A549 (cell line): ENCODE measurements around the gene HRH1. TPM values are rescaled to one million over a fixed set of nuclear protein-coding genes. Genes with fewer than 3 reads are reported as not detected.

Experiments used
- ATAC-seq, 2 experiments: fragments of 200-7000 bp in 1 of 2; fragments of >200 bp in 1 of 2; cut with Nextera tagmentation in 1 of 2; cut with Tn5 transposase in 1 of 2; 3 replicates each; pipeline versions ENCODE4 v1.8.0 to v1.9.1; 2018 to 2020; ENCODE audit warnings: mild to moderate bottlenecking in 1 of 2, moderate library complexity in 1 of 2
- CTCF ChIA-PET: fragments of 300-600 bp; sonication (Branson Sonifier 250); formaldehyde crosslinking; extraction: SDS; loops from one replicate; lab custom pipeline; 2021; ENCODE audit warnings: antibody characterized with exemption, inconsistent platforms; lab: Yijun Ruan, JAX
- POLR2A ChIA-PET: fragments of 350-600 bp; formaldehyde crosslinking; extraction: SDS; loops from one replicate; lab custom pipeline; 2021; ENCODE audit warnings: antibody characterized with exemption, inconsistent platforms; lab: Yijun Ruan, JAX
- DNase-seq, 2 experiments: peaks; one replicate each; pipeline versions ENCODE4 v3.0.0 to v3.0.0-alpha.2; 2011 to 2016; ENCODE audit warnings: low read depth in 1 of 2, low spot score in 1 of 2
- FAIRE-seq: peaks from 2 replicates; lab custom pipeline; 2011; peaks lifted over from hg19 to GRCh38; lab: Jason Lieb, UNC
- H3K27ac ChIP-seq, 2 experiments: fragments of >200 bp; sonication (Bioruptor Twin); formaldehyde crosslinking; 3 replicates each; pipeline ENCODE4 v1.5.1; 2016 to 2017
- H3K4me1 ChIP-seq: fragments of >200 bp; sonication (Bioruptor Twin); formaldehyde crosslinking; 3 replicates; pipeline ENCODE4 v1.6.1; 2016
- H3K4me2 ChIP-seq: fragments of >200 bp; sonication (Bioruptor Twin); formaldehyde crosslinking; 3 replicates; pipeline ENCODE4 v1.6.1; 2016
- H3K4me3 ChIP-seq: fragments of >200 bp; sonication (Bioruptor Twin); formaldehyde crosslinking; 3 replicates; pipeline ENCODE4 v1.5.1; 2016
- H3K9me3 ChIP-seq: fragments of >200 bp; sonication (Bioruptor Twin); formaldehyde crosslinking; 3 replicates; pipeline ENCODE4 v1.6.1; 2016
- BCL3 ChIP-seq: fragments of >200 bp; sonication (Bioruptor Twin); formaldehyde crosslinking; IDR thresholded peaks from 3 replicates; pipeline ENCODE4 v1.6.1; 2016
- CBX2 ChIP-seq: fragments of 200-600 bp; sonication (generic); IDR thresholded peaks from 2 replicates; pipeline ENCODE4 v1.6.1; 2016; ENCODE audit warnings: low read depth, mild to moderate bottlenecking, borderline replicate concordance
- CBX8 ChIP-seq: fragments of 200-600 bp; sonication (generic); IDR thresholded peaks from 2 replicates; pipeline ENCODE4 v1.6.1; 2016
- CEBPB ChIP-seq, 2 experiments: fragments of >200 bp in 1 of 2; sonication (Bioruptor Twin) in 1 of 2; formaldehyde crosslinking in 1 of 2; IDR thresholded peaks; 2 replicates each; pipeline ENCODE4 v1.6.1; 2012 to 2016
- EHF ChIP-seq: fragments of 250-450 bp; sonication (Bioruptor Pico); IDR thresholded peaks from 2 replicates; pipeline ENCODE4 v1.5.0; 2020; ENCODE audit warnings: mild to moderate bottlenecking
- ELK1 ChIP-seq: fragments of 150-350 bp; IDR thresholded peaks from 2 replicates; pipeline ENCODE4 v1.6.1; 2014; ENCODE audit warnings: low read depth, mild to moderate bottlenecking, low read length
- GATA3 ChIP-seq: IDR thresholded peaks from 2 replicates; pipeline ENCODE4 v1.6.1; 2012; ENCODE audit warnings: borderline replicate concordance
- HDAC2 ChIP-seq: fragments of 200-600 bp; sonication (generic); IDR thresholded peaks from 2 replicates; pipeline ENCODE4 v1.6.1; 2016
- HEYL ChIP-seq: fragments of 250-450 bp; sonication (Bioruptor Pico); IDR thresholded peaks from 2 replicates; pipeline ENCODE4 v1.8.0; 2021; ENCODE audit warnings: mild to moderate bottlenecking, moderate library complexity
- HMGXB4 ChIP-seq: fragments of 250-450 bp; sonication (Bioruptor Pico); IDR thresholded peaks from 2 replicates; pipeline ENCODE4 v1.5.0; 2021; ENCODE audit warnings: mild to moderate bottlenecking, moderate library complexity, borderline replicate concordance
- HOXB13 ChIP-seq: fragments of 250-450 bp; sonication (Bioruptor Pico); IDR thresholded peaks from 2 replicates; pipeline ENCODE4 v1.5.0; 2020; ENCODE audit warnings: low read depth, mild to moderate bottlenecking, moderate library complexity
- HOXB5 ChIP-seq: fragments of 250-450 bp; sonication (Bioruptor Pico); IDR thresholded peaks from 2 replicates; pipeline ENCODE4 v1.5.0; 2020; ENCODE audit warnings: mild to moderate bottlenecking, moderate library complexity
- JUN ChIP-seq, 2 experiments: fragments of >200 bp; sonication (Bioruptor Twin); formaldehyde crosslinking; IDR thresholded peaks; 2 replicates in 1 of 2; 3 replicates in 1 of 2; pipeline ENCODE4 v1.6.1; 2016 to 2017
- JUNB ChIP-seq: fragments of >200 bp; sonication (Bioruptor Twin); formaldehyde crosslinking; IDR thresholded peaks from 2 replicates; pipeline ENCODE4 v1.6.1; 2016
- KDM1A ChIP-seq: fragments of 200-600 bp; sonication (generic); IDR thresholded peaks from 2 replicates; pipeline ENCODE4 v1.6.1; 2016; ENCODE audit warnings: low read depth, mild to moderate bottlenecking
- MAX ChIP-seq: IDR thresholded peaks from 2 replicates; pipeline ENCODE4 v1.6.1; 2012
- MYC ChIP-seq: IDR thresholded peaks from 2 replicates; pipeline ENCODE4 v1.6.1; 2012; ENCODE audit warnings: mild to moderate bottlenecking, inconsistent platforms, low read length, improper control_type of control experiment, borderline replicate concordance
- NFE2L2 ChIP-seq: fragments of 150-350 bp; conservative IDR thresholded peaks from 2 replicates; pipeline ENCODE4 v1.6.1; 2014; ENCODE audit warnings: low read length
- NPAS2 ChIP-seq: fragments of 250-450 bp; sonication (Bioruptor Pico); IDR thresholded peaks from 2 replicates; pipeline ENCODE4 v1.8.0; 2022; ENCODE audit warnings: mild to moderate bottlenecking, moderate library complexity, borderline replicate concordance
- POLR2A ChIP-seq: IDR thresholded peaks from 2 replicates; pipeline ENCODE4 v1.6.1; 2012; ENCODE audit warnings: mild to moderate bottlenecking, low read length
- POLR2AphosphoS2 ChIP-seq: conservative IDR thresholded peaks from 2 replicates; pipeline ENCODE4 v1.6.1; 2012; ENCODE audit warnings: low read length, improper control_type of control experiment, inconsistent platforms
- RAD21 ChIP-seq, 2 experiments: fragments of >200 bp in 1 of 2; sonication (Bioruptor Twin) in 1 of 2; formaldehyde crosslinking in 1 of 2; IDR thresholded peaks in 1 of 2; conservative IDR thresholded peaks in 1 of 2; 2 replicates in 1 of 2; 3 replicates in 1 of 2; pipeline ENCODE4 v1.6.1; 2012 to 2018; ENCODE audit warnings: inconsistent platforms in 1 of 2
- RNF2 ChIP-seq: fragments of 200-600 bp; sonication (generic); IDR thresholded peaks from 2 replicates; pipeline ENCODE4 v1.6.1; 2016; ENCODE audit warnings: low read depth, mild to moderate bottlenecking, antibody characterized with exemption, moderate library complexity, borderline replicate concordance
- TP53 ChIP-seq: fragments of 250-450 bp; sonication (Bioruptor Pico); IDR thresholded peaks from 2 replicates; pipeline ENCODE4 v1.5.0; 2021; ENCODE audit warnings: mild to moderate bottlenecking, moderate library complexity
- ZC3H11A ChIP-seq: fragments of 450-650 bp; IDR thresholded peaks from 2 replicates; pipeline ENCODE4 v1.6.1; 2014; ENCODE audit warnings: antibody characterized with exemption, mild to moderate bottlenecking
- ZFP36 ChIP-seq: fragments of 450-650 bp; IDR thresholded peaks from 2 replicates; pipeline ENCODE4 v1.6.1; 2014; ENCODE audit warnings: borderline replicate concordance; ENCODE audit not compliant: partially characterized antibody
- WGBS: methylation state at CpG from one replicate; pipeline ENCODE4 v1.1.6; 2017; ENCODE audit errors: missing lambda C conversion rate; 5-methylcytosine and 5-hydroxymethylcytosine counted together
- polyA plus RNA-seq, 4 experiments: library from polyadenylated mRNA; depleted of rRNA in 3 of 4; stranded (reverse); fragments of >200 nt; fragmentation: RNase III in 1 of 4; extraction: RNeasy Plus Mini Kit Qiagen cat#74134 plus additional on column Dnase treatment in 1 of 4; gene quantifications; 2 replicates in 3 of 4; 3 replicates in 1 of 4; pipeline ENCODE4 v1.2.3, GENCODE V29; 2011 to 2017
- TF ChIP-seq, protein P1 (sequence below): fragments of >200 bp; sonication (Bioruptor Twin); formaldehyde crosslinking; IDR thresholded peaks from 3 replicates; pipeline ENCODE4 v1.5.1; 2016
- TF ChIP-seq, protein P2 (sequence below): fragments of >200 bp; sonication (Bioruptor Twin); formaldehyde crosslinking; IDR thresholded peaks from 2 replicates; pipeline ENCODE4 v1.6.1; 2016

Gene HRH1
- polyA plus RNA-seq, 2 of the 4 experiments (the other 2 are of a cell fraction), result 4.2 TPM

DNA sequence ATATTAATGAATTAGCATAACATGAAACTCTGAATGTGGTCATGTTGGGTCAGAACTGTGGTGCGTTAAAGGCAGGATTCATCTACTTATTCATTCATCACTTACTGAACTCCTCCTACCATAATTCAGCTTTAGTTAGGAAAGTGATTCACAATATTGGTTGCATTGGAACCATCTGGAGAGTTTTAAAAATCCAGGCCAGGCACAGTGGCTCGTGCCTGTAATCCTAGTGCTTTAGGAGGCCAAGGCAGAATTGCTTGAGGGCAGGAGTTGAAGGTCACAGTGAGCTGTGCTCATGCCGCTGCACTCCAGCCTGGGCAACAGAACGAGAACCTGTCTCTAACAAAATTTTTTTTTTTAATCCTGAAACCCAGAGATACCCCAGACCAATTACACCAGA lies 73.7 kb downstream of the HRH1 start:
- ATAC-seq (no peak), DNase-seq (no peak), FAIRE-seq (no peak)
- no peak overlapping the region for H3K4me2 ChIP-seq
- POLR2A ChIA-PET, result no interaction called here
- peaks cover 6% of the 10 kb centered on the region; the same call in 1 of the 3 replicates for H3K4me1 ChIP-seq
- WGBS, result 83% methylated on average over 4 of the region's 4 CpGs
- no peak for TF ChIP-seq RAD21 (conservative IDR thresholded peaks at IDR 0.05 in 1 of 2, IDR thresholded peaks at IDR 0.05 in 1 of 2)
- TF ChIP-seq HOXB13, result no peak
- no peak for TF ChIP-seq EHF
- no peak for TF ChIP-seq CBX2
- no peak for TF ChIP-seq POLR2AphosphoS2
- TF ChIP-seq ELK1, result no peak
- H3K4me3 ChIP-seq, result no peak overlapping the region
- CTCF ChIA-PET, result interaction anchor here (0.7 to 2.3 kb wide), 6 partner anchors 9 to 767 kb away, joined by 3 to 7 read pairs (median 4); no protein-coding TSS in a partner anchor
- no peak overlapping the region for H3K27ac ChIP-seq
- no peaks in the 10 kb centered on the region for H3K9me3 ChIP-seq

- Histone ChIP-seq H3K4me2 (no peak overlapping the region), H3K27ac (no peak overlapping the region), H3K9me3 (no peaks in the 10 kb centered on the region), H3K4me3 (no peak overlapping the region), H3K4me1 (peaks cover under 1% of the 10 kb centered on the region; the same call in 1 of the 3 replicates)
- DNase-seq (no peak), ATAC-seq (no peak), FAIRE-seq (no peak)
- POLR2A ChIA-PET, result no interaction called here
- no peak for TF ChIP-seq BCL3
- no peak for TF ChIP-seq CBX8
- no peak for TF ChIP-seq HEYL (CRISPR knock-in tag)
- TF ChIP-seq JUN (IDR thresholded peaks at IDR 0.05), result no peak
- no peak for TF ChIP-seq NPAS2 (CRISPR knock-in tag)
- no peak for TF ChIP-seq MYC
- TF ChIP-seq MAX, result no peak
- TF ChIP-seq, protein P1, sequence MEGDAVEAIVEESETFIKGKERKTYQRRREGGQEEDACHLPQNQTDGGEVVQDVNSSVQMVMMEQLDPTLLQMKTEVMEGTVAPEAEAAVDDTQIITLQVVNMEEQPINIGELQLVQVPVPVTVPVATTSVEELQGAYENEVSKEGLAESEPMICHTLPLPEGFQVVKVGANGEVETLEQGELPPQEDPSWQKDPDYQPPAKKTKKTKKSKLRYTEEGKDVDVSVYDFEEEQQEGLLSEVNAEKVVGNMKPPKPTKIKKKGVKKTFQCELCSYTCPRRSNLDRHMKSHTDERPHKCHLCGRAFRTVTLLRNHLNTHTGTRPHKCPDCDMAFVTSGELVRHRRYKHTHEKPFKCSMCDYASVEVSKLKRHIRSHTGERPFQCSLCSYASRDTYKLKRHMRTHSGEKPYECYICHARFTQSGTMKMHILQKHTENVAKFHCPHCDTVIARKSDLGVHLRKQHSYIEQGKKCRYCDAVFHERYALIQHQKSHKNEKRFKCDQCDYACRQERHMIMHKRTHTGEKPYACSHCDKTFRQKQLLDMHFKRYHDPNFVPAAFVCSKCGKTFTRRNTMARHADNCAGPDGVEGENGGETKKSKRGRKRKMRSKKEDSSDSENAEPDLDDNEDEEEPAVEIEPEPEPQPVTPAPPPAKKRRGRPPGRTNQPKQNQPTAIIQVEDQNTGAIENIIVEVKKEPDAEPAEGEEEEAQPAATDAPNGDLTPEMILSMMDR, result no peak
- TF ChIP-seq HOXB13, result no peak
- no peak for TF ChIP-seq CEBPB (IDR thresholded peaks at IDR 0.05)
- no peak for TF ChIP-seq RNF2
- no peak for TF ChIP-seq ZC3H11A
- no peak for TF ChIP-seq GATA3
- no peak for TF ChIP-seq RAD21 (conservative IDR thresholded peaks at IDR 0.05 in 1 of 2, IDR thresholded peaks at IDR 0.05 in 1 of 2)
- TF ChIP-seq CBX2, result no peak
- 88% methylated on average over 4 of the region's 4 CpGs for WGBS
- CTCF ChIA-PET, result interaction anchor here (1.8 kb wide), 1 partner anchor 105 kb away, joined by 6 read pairs; no protein-coding TSS in a partner anchor
Observed at GRCh38 chr3:11230125-11230524, 75.8 kb downstream of the HRH1 start.

GRCh38 chr3:11230832-11231231 lies 76.5 kb downstream of the HRH1 start:
- H3K4me2 ChIP-seq, result no peak overlapping the region
- POLR2A ChIA-PET, result no interaction called here
- FAIRE-seq, result no peak
- TF ChIP-seq BCL3, result no peak
- no peak for TF ChIP-seq TP53
- no peak for TF ChIP-seq ZFP36
- no peak for TF ChIP-seq EHF
- no peak for TF ChIP-seq HOXB13
- TF ChIP-seq, protein P2, sequence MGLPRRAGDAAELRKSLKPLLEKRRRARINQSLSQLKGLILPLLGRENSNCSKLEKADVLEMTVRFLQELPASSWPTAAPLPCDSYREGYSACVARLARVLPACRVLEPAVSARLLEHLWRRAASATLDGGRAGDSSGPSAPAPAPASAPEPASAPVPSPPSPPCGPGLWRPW, result no peak
- TF ChIP-seq KDM1A, result no peak
- TF ChIP-seq HMGXB4 (CRISPR knock-in tag), result no peak
- no peak for TF ChIP-seq CBX2
- no peak for TF ChIP-seq HDAC2
- TF ChIP-seq HOXB5 (CRISPR knock-in tag), result no peak
- no peak for TF ChIP-seq POLR2A
- no peak for TF ChIP-seq JUNB
- TF ChIP-seq NFE2L2, result no peak

More at GRCh38 chr3:11230832-11231231, 76.5 kb downstream of the HRH1 start:
- Histone ChIP-seq H3K9me3 (no peaks in the 10 kb centered on the region), H3K27ac (no peak overlapping the region), H3K4me1 (no peaks in the 10 kb centered on the region; the same call in 2 of the 3 replicates), H3K4me3 (no peak overlapping the region)
- WGBS, result 84% methylated on average over 3 of the region's 3 CpGs
- DNase-seq (no peak), ATAC-seq (no peak)
- CTCF ChIA-PET, result interaction anchor here (1.8 kb wide), 1 partner anchor 104 kb away, joined by 6 read pairs; no protein-coding TSS in a partner anchor
